HepG2 (cell line): ENCODE results near the gene MLXIPL.

ENCODE experiments used
- AKAP8 ChIP-seq: sonication (generic); formaldehyde crosslinking; IDR thresholded peaks from 2 replicates; pipeline ENCODE4 v1.5.1; 2020; ENCODE audit warnings: mild to moderate bottlenecking, missing genetic modification reagents
- EHMT2 ChIP-seq: fragments of 200-600 bp; sonication (generic); IDR thresholded peaks from 2 replicates; pipeline ENCODE4 v1.7.0; 2017; ENCODE audit warnings: antibody characterized with exemption, low read depth, low read length, borderline replicate concordance
- ELF1 ChIP-seq: sonication (generic); formaldehyde crosslinking; IDR thresholded peaks from 2 replicates; pipeline ENCODE4 v1.4.0; 2020; ENCODE audit warnings: missing genetic modification reagents
- NR3C1 ChIP-seq: sonication (generic); formaldehyde crosslinking; IDR thresholded peaks from 2 replicates; pipeline ENCODE4 v1.4.0; 2020; ENCODE audit warnings: missing genetic modification reagents
- POLR2A ChIP-seq, 2 experiments: IDR thresholded peaks; 2 replicates each; pipeline ENCODE4 v1.6.1; 2011; ENCODE audit warnings: low read depth in 2 of 2, low read length in 2 of 2, mild to moderate bottlenecking in 1 of 2, moderate library complexity in 1 of 2; ENCODE audit not compliant: insufficient read depth in 1 of 2
- POLR2AphosphoS5 ChIP-seq: IDR thresholded peaks from 2 replicates; pipeline ENCODE4 v1.6.1; 2012; ENCODE audit warnings: low read depth, low read length
- THAP11 ChIP-seq: IDR thresholded peaks from 2 replicates; pipeline ENCODE4 v1.6.1; 2016; ENCODE audit warnings: missing biosample characterization, missing genetic modification reagents
- ZNF124 ChIP-seq: sonication (generic); formaldehyde crosslinking; IDR thresholded peaks from 2 replicates; pipeline ENCODE4 v1.4.0; 2020; ENCODE audit warnings: missing genetic modification reagents
- ZNF766 ChIP-seq: sonication (generic); formaldehyde crosslinking; IDR thresholded peaks from 2 replicates; pipeline ENCODE4 v1.5.0; 2020; ENCODE audit warnings: missing genetic modification reagents, borderline replicate concordance
- ZNF768 ChIP-seq: sonication (generic); formaldehyde crosslinking; IDR thresholded peaks from 2 replicates; pipeline ENCODE4 v1.4.0; 2020; ENCODE audit warnings: missing genetic modification reagents
- ZNF850 ChIP-seq: sonication (generic); formaldehyde crosslinking; conservative IDR thresholded peaks from 2 replicates; pipeline ENCODE4 v1.9.0; 2021; ENCODE audit warnings: mild to moderate bottlenecking, missing genetic modification reagents
- TF ChIP-seq, protein P1 (sequence below): sonication (generic); formaldehyde crosslinking; IDR thresholded peaks from 2 replicates; pipeline ENCODE4 v1.5.0; 2020; ENCODE audit warnings: mild to moderate bottlenecking, missing genetic modification reagents, moderate library complexity
- TF ChIP-seq, protein P2 (sequence below): sonication (generic); formaldehyde crosslinking; conservative IDR thresholded peaks from 2 replicates; pipeline ENCODE4 v1.8.1; 2023; ENCODE audit warnings: missing genetic modification reagents
- TF ChIP-seq, protein P3 (sequence below): IDR thresholded peaks from 2 replicates; pipeline ENCODE4 v1.6.1; 2016

DNA sequence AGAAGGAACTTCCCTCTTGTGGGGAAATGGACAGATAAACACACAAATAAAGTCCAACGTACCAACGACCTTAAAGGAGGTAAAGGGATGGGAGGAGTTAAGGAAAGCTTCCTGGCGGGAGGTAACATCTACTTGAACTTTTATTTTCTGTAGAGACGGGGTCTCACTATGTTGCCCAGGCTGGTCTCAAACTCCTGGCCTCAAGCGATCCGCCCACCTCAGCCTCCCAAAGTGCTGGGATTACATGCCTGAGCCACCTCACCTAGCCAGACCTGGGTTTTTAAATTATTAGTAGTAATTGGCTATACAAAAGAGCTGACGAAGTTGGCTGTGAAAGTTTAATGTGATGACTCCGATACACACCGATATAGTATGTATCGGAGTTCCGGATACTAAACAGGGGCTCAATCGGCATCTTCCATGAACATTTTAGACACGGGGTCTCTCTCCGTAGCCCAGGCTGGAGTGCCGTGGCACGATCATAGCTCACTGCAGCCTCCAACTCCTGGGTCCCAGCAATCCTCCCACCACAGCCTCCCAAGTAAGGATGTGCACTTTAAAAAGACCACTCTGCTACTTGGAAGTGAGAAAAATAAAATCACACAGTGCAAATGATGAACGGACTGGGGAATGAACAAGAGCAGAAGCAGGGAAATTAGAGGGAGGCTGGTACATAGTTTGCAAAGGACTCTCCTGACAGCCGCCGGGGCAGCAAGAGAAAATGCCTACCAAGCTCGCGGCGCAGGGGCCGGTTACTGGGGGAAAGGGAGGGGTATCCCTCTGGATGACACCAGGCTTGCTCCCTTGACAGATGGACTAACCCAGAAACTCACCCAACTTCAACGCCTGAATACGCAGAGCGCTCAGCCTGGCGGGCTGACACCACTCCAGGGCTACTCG, 67.9 kb downstream of the MLXIPL start:
- TF ChIP-seq, protein P1, sequence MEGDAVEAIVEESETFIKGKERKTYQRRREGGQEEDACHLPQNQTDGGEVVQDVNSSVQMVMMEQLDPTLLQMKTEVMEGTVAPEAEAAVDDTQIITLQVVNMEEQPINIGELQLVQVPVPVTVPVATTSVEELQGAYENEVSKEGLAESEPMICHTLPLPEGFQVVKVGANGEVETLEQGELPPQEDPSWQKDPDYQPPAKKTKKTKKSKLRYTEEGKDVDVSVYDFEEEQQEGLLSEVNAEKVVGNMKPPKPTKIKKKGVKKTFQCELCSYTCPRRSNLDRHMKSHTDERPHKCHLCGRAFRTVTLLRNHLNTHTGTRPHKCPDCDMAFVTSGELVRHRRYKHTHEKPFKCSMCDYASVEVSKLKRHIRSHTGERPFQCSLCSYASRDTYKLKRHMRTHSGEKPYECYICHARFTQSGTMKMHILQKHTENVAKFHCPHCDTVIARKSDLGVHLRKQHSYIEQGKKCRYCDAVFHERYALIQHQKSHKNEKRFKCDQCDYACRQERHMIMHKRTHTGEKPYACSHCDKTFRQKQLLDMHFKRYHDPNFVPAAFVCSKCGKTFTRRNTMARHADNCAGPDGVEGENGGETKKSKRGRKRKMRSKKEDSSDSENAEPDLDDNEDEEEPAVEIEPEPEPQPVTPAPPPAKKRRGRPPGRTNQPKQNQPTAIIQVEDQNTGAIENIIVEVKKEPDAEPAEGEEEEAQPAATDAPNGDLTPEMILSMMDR, result no peak
- TF ChIP-seq POLR2A (IDR thresholded peaks at IDR 0.05; ENCODE audit: insufficient read depth in 1 of 2, low read depth in 2 of 2, low read length in 2 of 2), result no peak; a peak in 1 of 4 replicates
- no peak for TF ChIP-seq ZNF768 (CRISPR knock-in tag)
- TF ChIP-seq AKAP8 (CRISPR knock-in tag), result no peak
- TF ChIP-seq, protein P2, sequence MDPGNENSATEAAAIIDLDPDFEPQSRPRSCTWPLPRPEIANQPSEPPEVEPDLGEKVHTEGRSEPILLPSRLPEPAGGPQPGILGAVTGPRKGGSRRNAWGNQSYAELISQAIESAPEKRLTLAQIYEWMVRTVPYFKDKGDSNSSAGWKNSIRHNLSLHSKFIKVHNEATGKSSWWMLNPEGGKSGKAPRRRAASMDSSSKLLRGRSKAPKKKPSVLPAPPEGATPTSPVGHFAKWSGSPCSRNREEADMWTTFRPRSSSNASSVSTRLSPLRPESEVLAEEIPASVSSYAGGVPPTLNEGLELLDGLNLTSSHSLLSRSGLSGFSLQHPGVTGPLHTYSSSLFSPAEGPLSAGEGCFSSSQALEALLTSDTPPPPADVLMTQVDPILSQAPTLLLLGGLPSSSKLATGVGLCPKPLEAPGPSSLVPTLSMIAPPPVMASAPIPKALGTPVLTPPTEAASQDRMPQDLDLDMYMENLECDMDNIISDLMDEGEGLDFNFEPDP (CRISPR knock-in tag), result no peak
- no peak for TF ChIP-seq ELF1 (CRISPR knock-in tag)
- no peak for TF ChIP-seq ZNF766
- TF ChIP-seq THAP11 (CRISPR knock-in tag), result no peak
- no peak for TF ChIP-seq POLR2AphosphoS5
- no peak for TF ChIP-seq ZNF850 (CRISPR knock-in tag)
- no peak for TF ChIP-seq ZNF124 (CRISPR knock-in tag)
- TF ChIP-seq EHMT2, result no peak
- TF ChIP-seq, protein P3, sequence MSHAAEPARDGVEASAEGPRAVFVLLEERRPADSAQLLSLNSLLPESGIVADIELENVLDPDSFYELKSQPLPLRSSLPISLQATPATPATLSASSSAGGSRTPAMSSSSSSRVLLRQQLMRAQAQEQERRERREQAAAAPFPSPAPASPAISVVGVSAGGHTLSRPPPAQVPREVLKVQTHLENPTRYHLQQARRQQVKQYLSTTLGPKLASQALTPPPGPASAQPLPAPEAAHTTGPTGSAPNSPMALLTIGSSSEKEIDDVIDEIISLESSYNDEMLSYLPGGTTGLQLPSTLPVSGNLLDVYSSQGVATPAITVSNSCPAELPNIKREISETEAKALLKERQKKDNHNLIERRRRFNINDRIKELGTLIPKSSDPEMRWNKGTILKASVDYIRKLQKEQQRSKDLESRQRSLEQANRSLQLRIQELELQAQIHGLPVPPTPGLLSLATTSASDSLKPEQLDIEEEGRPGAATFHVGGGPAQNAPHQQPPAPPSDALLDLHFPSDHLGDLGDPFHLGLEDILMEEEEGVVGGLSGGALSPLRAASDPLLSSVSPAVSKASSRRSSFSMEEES (CRISPR knock-in tag), result no peak
- no peak for TF ChIP-seq NR3C1 (CRISPR knock-in tag)
